ENCODE measurements around the gene GRIP1.

GRCh38 chr12:66584673-66585072, 94.2 kb downstream of the GRIP1 start:
- TF ChIP-seq, protein P1, sequence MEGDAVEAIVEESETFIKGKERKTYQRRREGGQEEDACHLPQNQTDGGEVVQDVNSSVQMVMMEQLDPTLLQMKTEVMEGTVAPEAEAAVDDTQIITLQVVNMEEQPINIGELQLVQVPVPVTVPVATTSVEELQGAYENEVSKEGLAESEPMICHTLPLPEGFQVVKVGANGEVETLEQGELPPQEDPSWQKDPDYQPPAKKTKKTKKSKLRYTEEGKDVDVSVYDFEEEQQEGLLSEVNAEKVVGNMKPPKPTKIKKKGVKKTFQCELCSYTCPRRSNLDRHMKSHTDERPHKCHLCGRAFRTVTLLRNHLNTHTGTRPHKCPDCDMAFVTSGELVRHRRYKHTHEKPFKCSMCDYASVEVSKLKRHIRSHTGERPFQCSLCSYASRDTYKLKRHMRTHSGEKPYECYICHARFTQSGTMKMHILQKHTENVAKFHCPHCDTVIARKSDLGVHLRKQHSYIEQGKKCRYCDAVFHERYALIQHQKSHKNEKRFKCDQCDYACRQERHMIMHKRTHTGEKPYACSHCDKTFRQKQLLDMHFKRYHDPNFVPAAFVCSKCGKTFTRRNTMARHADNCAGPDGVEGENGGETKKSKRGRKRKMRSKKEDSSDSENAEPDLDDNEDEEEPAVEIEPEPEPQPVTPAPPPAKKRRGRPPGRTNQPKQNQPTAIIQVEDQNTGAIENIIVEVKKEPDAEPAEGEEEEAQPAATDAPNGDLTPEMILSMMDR (IDR thresholded peaks at IDR 0.05): no peak
- TF ChIP-seq, protein P2, sequence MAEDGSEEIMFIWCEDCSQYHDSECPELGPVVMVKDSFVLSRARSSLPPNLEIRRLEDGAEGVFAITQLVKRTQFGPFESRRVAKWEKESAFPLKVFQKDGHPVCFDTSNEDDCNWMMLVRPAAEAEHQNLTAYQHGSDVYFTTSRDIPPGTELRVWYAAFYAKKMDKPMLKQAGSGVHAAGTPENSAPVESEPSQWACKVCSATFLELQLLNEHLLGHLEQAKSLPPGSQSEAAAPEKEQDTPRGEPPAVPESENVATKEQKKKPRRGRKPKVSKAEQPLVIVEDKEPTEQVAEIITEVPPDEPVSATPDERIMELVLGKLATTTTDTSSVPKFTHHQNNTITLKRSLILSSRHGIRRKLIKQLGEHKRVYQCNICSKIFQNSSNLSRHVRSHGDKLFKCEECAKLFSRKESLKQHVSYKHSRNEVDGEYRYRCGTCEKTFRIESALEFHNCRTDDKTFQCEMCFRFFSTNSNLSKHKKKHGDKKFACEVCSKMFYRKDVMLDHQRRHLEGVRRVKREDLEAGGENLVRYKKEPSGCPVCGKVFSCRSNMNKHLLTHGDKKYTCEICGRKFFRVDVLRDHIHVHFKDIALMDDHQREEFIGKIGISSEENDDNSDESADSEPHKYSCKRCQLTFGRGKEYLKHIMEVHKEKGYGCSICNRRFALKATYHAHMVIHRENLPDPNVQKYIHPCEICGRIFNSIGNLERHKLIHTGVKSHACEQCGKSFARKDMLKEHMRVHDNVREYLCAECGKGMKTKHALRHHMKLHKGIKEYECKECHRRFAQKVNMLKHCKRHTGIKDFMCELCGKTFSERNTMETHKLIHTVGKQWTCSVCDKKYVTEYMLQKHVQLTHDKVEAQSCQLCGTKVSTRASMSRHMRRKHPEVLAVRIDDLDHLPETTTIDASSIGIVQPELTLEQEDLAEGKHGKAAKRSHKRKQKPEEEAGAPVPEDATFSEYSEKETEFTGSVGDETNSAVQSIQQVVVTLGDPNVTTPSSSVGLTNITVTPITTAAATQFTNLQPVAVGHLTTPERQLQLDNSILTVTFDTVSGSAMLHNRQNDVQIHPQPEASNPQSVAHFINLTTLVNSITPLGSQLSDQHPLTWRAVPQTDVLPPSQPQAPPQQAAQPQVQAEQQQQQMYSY (CRISPR knock-in tag; IDR thresholded peaks at IDR 0.05): no peak
- no peak for TF ChIP-seq TCF7 (CRISPR knock-in tag; IDR thresholded peaks at IDR 0.05; ENCODE audit: low read depth)

Data from WTC11 (cell line).